ENCODE data around the gene SMARCC2.

SMARCC2 gene

GRCh38 chr12:56163533-56164344, 25.5 kb downstream of the SMARCC2 start:
- DNase-seq, result no peak

- DNase-seq, result no peak
Observed at GRCh38 chr12:56162468-56163290, 26.6 kb downstream of the SMARCC2 start.

GRCh38 chr12:56161690-56162351, 27.5 kb downstream of the SMARCC2 start:
- DNase-seq, result no peak

- DNase-seq, result no peak
Observed at GRCh38 chr12:56160894-56161689, 28.2 kb downstream of the SMARCC2 start.

- peak in 3 of 4 experiments; percentile 18 to 39 (median 37) for DNase-seq
Observed at GRCh38 chr12:56160193-56160763, 29.0 kb downstream of the SMARCC2 start.

- no peak for DNase-seq
Observed at GRCh38 chr12:56159482-56160192, 29.6 kb downstream of the SMARCC2 start.

GRCh38 chr12:56158926-56159461, 30.3 kb downstream of the SMARCC2 start:
- peak; percentile 66 to 83 (median 75) for DNase-seq

- peak; percentile 95 to 99 (median 98) for DNase-seq
Observed at GRCh38 chr12:56158029-56158925, 31.0 kb downstream of the SMARCC2 start, which contains the start of gene MYL6. Gene MYL6, plus strand, starts transcription at chr12:56158359. Its CDS starts 43 bp downstream, at chr12:56158402.

GRCh38 chr12:56157201-56158028, 31.9 kb downstream of the SMARCC2 start:
- DNase-seq, result peak; percentile 67 to 83 (median 80)

GRCh38 chr12:56156464-56157200, 32.7 kb downstream of the SMARCC2 start:
- peak in 2 of 4 experiments; percentile 31 to 37 for DNase-seq

- no peak for DNase-seq
Observed at GRCh38 chr12:56155256-56155845, 33.9 kb downstream of the SMARCC2 start.

- DNase-seq, result no peak
Observed at GRCh38 chr12:56154818-56155217, 34.5 kb downstream of the SMARCC2 start.

- DNase-seq, result no peak
Observed at GRCh38 chr12:56154246-56154771, 35.0 kb downstream of the SMARCC2 start.

GRCh38 chr12:56153678-56154065, 35.6 kb downstream of the SMARCC2 start:
- DNase-seq, result no peak

GRCh38 chr12:56152756-56153677, 36.3 kb downstream of the SMARCC2 start:
- DNase-seq, result no peak

- DNase-seq, result peak; percentile 94 to 97 (median 96)
Observed at GRCh38 chr12:56152132-56152755, 37.0 kb downstream of the SMARCC2 start, which contains the start of gene MYL6B. Gene MYL6B, plus strand, starts transcription at chr12:56152587. Its CDS starts 1,332 bp downstream, at chr12:56153919.

All from suppressor macrophage (primary cell).